Tibial artery (tissue), 4 donors: ENCODE measurements around the gene ATF7IP.

Experiments
- DNase-seq, 2 donors: peaks; one replicate each; pipeline ENCODE4 v3.0.0-alpha.2; 2019
- H3K27ac ChIP-seq, 2 donors: fragments of 200-600 bp; sonication (generic) in 1 of 2; 1 replicate in 1 of 2; 2 replicates in 1 of 2; pipeline ENCODE4 v1.5.1; 2018 to 2019; ENCODE audit warnings: mild to moderate bottlenecking in 1 of 2
- H3K27me3 ChIP-seq, 2 donors: fragments of 200-600 bp; sonication (generic) in 1 of 2; one replicate each; pipeline versions ENCODE4 v1.5.1 to v1.6.0; 2016 to 2019
- H3K36me3 ChIP-seq, 3 donors: fragments of 200-600 bp; sonication (generic) in 2 of 3; one replicate each; pipeline ENCODE4 v1.5.1; 2016 to 2019; ENCODE audit warnings: mild to moderate bottlenecking in 2 of 3
- H3K4me1 ChIP-seq, 4 donors: fragments of 200-600 bp; sonication (generic) in 2 of 4; 1 replicate in 3 of 4; 2 replicates in 1 of 4; pipeline ENCODE4 v1.5.1; 2016 to 2019
- H3K4me3 ChIP-seq, 2 donors: fragments of 200-600 bp; sonication (generic) in 1 of 2; 1 replicate in 1 of 2; 2 replicates in 1 of 2; pipeline ENCODE4 v1.5.1; 2018 to 2019; ENCODE audit warnings: mild to moderate bottlenecking in 2 of 2
- H3K9me3 ChIP-seq, 3 donors: fragments of 200-600 bp; sonication (generic) in 1 of 3; one replicate each; pipeline ENCODE4 v1.5.1; 2016 to 2019
- intact Hi-C: fragments of 100-400 bp; cut with DNase I; formaldehyde crosslinking; loops from one replicate; pipeline ENCODE4 v1.15.0; 2023; ENCODE audit warnings: low total_unique reads
- TF ChIP-seq, protein P1 (sequence below), 2 experiments: fragments of 200-600 bp in 1 of 2; fragments of 450-650 bp in 1 of 2; IDR thresholded peaks; one replicate each; pipeline ENCODE4 v1.5.1; 2017 to 2019; ENCODE audit warnings: antibody characterized with exemption in 2 of 2, mild to moderate bottlenecking in 1 of 2, moderate library complexity in 1 of 2

The ATF7IP gene

DNA sequence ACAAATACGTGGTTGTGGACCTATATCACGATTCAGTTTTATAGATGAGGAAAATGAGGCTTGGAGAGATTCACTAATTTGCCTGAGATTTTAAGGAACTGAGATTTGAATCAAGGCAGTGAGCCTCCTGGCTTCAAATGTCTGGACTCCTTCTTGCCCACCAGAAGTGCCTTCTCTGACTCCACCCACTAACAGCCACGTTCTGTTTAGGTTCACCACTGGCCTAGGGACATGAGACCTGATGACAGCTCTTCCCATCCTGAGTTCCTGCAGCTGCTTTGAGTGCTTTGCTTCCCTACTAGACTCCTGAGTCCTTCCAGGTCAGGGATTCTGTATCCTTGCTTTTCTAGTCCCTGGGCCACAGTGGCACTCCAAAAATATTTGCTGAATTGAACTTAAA is 145.1 kb downstream of the ATF7IP start:
- H3K4me1 ChIP-seq: peaks cover 0 to 3% (median 0%) of the 10 kb centered on the region in 4 donors
- H3K9me3 ChIP-seq: no peaks in the 10 kb centered on the region
- TF ChIP-seq, protein P1, sequence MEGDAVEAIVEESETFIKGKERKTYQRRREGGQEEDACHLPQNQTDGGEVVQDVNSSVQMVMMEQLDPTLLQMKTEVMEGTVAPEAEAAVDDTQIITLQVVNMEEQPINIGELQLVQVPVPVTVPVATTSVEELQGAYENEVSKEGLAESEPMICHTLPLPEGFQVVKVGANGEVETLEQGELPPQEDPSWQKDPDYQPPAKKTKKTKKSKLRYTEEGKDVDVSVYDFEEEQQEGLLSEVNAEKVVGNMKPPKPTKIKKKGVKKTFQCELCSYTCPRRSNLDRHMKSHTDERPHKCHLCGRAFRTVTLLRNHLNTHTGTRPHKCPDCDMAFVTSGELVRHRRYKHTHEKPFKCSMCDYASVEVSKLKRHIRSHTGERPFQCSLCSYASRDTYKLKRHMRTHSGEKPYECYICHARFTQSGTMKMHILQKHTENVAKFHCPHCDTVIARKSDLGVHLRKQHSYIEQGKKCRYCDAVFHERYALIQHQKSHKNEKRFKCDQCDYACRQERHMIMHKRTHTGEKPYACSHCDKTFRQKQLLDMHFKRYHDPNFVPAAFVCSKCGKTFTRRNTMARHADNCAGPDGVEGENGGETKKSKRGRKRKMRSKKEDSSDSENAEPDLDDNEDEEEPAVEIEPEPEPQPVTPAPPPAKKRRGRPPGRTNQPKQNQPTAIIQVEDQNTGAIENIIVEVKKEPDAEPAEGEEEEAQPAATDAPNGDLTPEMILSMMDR (IDR thresholded peaks at IDR 0.05): no peak
- no peak for DNase-seq
- no peak overlapping the region for H3K4me3 ChIP-seq
- no peak overlapping the region for H3K27ac ChIP-seq
- H3K36me3 ChIP-seq: peaks cover 0 to 6% (median 0%) of the 10 kb centered on the region in 3 donors
- no peaks in the 10 kb centered on the region for H3K27me3 ChIP-seq
- intact Hi-C loops: no loop called here

DNA sequence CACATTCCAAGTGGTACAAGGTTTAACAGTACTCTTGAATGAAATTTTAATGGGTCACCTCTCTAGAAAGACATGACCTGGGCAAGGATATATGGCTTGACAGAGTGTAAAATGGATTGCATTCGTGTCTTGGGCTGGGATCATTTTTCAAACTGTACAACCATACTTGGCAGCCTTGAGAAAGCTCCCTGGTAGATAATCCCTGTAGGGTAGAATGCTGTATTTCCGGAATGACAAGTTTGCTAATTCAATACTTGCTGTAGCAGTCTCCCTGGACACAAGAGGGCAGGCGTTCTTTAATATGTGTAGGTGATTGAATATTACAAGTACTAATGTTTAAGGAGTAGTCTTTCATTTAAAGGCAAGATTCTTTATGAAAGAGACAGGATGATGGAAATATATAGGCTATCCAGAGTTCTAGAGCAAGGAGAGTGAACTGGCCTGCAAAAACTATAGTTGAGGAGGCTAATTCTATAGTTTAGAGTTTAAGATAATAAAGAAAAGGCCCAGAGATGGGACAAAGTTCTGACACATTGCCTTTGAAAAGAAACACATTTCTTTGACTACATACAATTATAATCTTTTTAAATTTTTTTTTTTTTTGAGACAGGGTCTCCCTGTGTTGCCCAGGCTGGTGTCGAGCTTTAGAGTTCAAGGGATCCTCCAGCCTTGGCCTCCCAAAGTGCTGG is 148.8 kb downstream of the ATF7IP start:
- Histone ChIP-seq H3K9me3 (no peaks in the 10 kb centered on the region), H3K27me3 (no peaks in the 10 kb centered on the region), H3K4me1 (peaks cover 0 to 3% (median 0%) of the 10 kb centered on the region in 4 donors), H3K4me3 (no peak overlapping the region), H3K27ac (no peak overlapping the region), H3K36me3 (no peaks in the 10 kb centered on the region)
- intact Hi-C loops: no loop called here
- DNase-seq: no peak
- TF ChIP-seq, protein P1 (IDR thresholded peaks at IDR 0.05): peak in 1 of 2 experiments; percentile 17

DNA sequence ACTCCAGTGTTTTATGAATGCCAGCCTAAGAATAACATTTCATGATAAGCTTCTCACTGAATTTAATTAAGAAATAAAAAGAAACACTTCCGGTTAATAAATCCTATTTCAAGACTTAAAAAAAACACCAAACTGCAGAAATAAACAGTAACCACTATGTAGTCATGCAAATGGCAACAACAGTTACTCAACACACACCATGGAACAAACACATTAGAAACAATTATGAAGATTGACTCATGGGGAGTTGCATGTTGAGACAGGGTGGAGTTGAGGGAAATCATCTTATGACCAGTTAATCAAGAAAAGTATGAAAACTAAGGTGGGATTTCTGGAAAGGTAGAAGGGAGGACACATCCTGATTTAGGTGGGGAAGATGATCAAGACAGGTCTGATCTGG is 149.5 kb downstream of the ATF7IP start:
- TF ChIP-seq, protein P1 (IDR thresholded peaks at IDR 0.05): no peak
- H3K27ac ChIP-seq: no peak overlapping the region
- H3K36me3 ChIP-seq: no peaks in the 10 kb centered on the region
- intact Hi-C loops: no loop called here
- H3K9me3 ChIP-seq: peaks cover 0 to 4% (median 0%) of the 10 kb centered on the region in 3 donors
- no peak for DNase-seq
- H3K4me3 ChIP-seq: no peak overlapping the region
- H3K27me3 ChIP-seq: no peaks in the 10 kb centered on the region
- H3K4me1 ChIP-seq: peaks cover 0 to 3% (median 0%) of the 10 kb centered on the region in 4 donors

DNA sequence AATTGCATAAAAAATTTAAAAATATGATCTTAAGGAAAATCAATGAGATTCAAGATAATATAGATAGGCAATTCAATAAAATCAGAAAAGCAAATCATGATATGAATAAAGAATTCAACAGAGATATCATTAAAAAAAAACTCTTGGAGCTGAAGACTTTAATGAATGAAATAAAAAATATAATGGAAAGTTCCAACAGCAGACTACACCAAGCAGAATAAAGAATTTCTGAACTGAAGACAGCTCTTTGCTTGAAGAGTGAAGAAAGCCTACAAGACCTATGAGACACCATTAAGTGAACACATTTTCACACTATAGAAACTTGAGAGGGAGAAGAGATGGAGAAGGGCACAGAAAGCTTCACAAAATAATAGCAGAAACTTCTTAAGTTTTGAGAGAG is 156.3 kb downstream of the ATF7IP start:
- intact Hi-C loops: no loop called here
- H3K4me3 ChIP-seq: no peak overlapping the region
- H3K36me3 ChIP-seq: no peaks in the 10 kb centered on the region
- H3K27me3 ChIP-seq: no peaks in the 10 kb centered on the region
- H3K4me1 ChIP-seq: no peaks in the 10 kb centered on the region
- TF ChIP-seq, protein P1 (IDR thresholded peaks at IDR 0.05): no peak
- no peak overlapping the region for H3K27ac ChIP-seq
- H3K9me3 ChIP-seq: peaks cover 0 to 49% (median 37%) of the 10 kb centered on the region in 3 donors
- DNase-seq: no peak

DNA sequence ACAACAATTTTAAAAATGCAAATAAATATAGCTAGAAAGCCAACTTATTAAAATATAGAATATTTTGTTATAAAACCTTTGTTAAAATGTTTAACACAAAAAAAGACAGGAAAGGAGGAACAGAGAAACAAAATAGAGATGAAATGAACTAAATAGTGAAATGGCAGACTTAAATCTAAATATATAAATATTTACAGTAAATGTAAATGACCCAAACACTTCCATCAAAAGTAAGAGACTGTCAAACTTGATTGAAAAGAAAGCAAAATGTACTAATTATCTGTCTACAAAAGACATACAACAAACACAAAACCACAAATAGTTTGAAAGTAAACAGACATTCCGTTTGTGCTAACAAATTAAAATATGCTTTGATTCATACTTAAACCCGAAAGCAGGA is 160.5 kb downstream of the ATF7IP start:
- peaks cover 0 to 36% (median 33%) of the 10 kb centered on the region in 3 donors for H3K9me3 ChIP-seq
- intact Hi-C loops: no loop called here
- H3K27me3 ChIP-seq: no peaks in the 10 kb centered on the region
- TF ChIP-seq, protein P1 (IDR thresholded peaks at IDR 0.05): no peak
- H3K36me3 ChIP-seq: no peaks in the 10 kb centered on the region
- DNase-seq: no peak
- no peak overlapping the region for H3K4me3 ChIP-seq
- no peaks in the 10 kb centered on the region for H3K4me1 ChIP-seq
- H3K27ac ChIP-seq: no peak overlapping the region
